Endothelial cell of umbilical vein (primary cell): Measurements from ENCODE around the gene PRSS36. TPM values are rescaled to one million over a fixed set of nuclear protein-coding genes. Genes with fewer than 3 reads are reported as not detected.

Experiments
- BruUV-seq: library from RNA; stranded (reverse); fragments of 400-500 nt; replicated peaks from 2 replicates; lab custom pipeline; 2021; lab: Mats Ljungman, UMichigan
- CTCF ChIA-PET: fragments of 300-600, 350-600 bp; sonication (Branson Sonifier 250); formaldehyde crosslinking; loops from one replicate; lab custom pipeline; 2021; ENCODE audit warnings: antibody characterized with exemption, inconsistent platforms; lab: Charles Lee
- POLR2A ChIA-PET: fragments of 300-600, 350-600 bp; sonication (Branson Sonifier 250); formaldehyde crosslinking; loops from one replicate; lab custom pipeline; 2021; ENCODE audit warnings: antibody characterized with exemption, inconsistent platforms; lab: Charles Lee
- DNase-seq: peaks from one replicate; pipeline ENCODE4 v3.0.0-alpha.2; 2011; ENCODE audit warnings: low read depth, low spot score
- FAIRE-seq: peaks from 2 replicates; lab custom pipeline; 2011; peaks lifted over from hg19 to GRCh38; lab: Jason Lieb, UNC
- H2AFZ ChIP-seq: 2 replicates; pipeline ENCODE4 v1.6.0; 2012; ENCODE audit warnings: low read depth, low read length, control low read depth, inconsistent platforms
- H3K27ac ChIP-seq: 2 replicates; pipeline ENCODE4 v1.5.1; 2011; ENCODE audit warnings: low read depth, mild to moderate bottlenecking, control low read depth, low read length, moderate library complexity; ENCODE audit not compliant: insufficient read depth
- H3K27me3 ChIP-seq, 2 experiments: 2 replicates each; pipeline versions ENCODE4 v1.6.0 to v1.6.1; 2011; ENCODE audit warnings: low read length in 2 of 2, mixed read lengths in 1 of 2; ENCODE audit not compliant: control insufficient read depth in 2 of 2, insufficient read depth in 2 of 2
- H3K36me3 ChIP-seq, 2 experiments: 2 replicates in 1 of 2; 3 replicates in 1 of 2; pipeline ENCODE4 v1.5.1; 2011; ENCODE audit warnings: low read length in 2 of 2, mild to moderate bottlenecking in 1 of 2, moderate library complexity in 1 of 2; ENCODE audit not compliant: control insufficient read depth in 2 of 2, insufficient read depth in 2 of 2; ENCODE audit errors: extremely low read depth in 1 of 2
- H3K4me1 ChIP-seq: 3 replicates; pipeline ENCODE4 v1.5.1; 2011; ENCODE audit warnings: mild to moderate bottlenecking, low read length; ENCODE audit not compliant: control insufficient read depth, insufficient read depth; ENCODE audit errors: extremely low read depth
- H3K4me2 ChIP-seq: 2 replicates; pipeline ENCODE4 v1.6.1; 2011; ENCODE audit warnings: low read length, control low read depth, mixed read lengths; ENCODE audit not compliant: insufficient read depth
- H3K4me3 ChIP-seq, 3 experiments: fragments of 200-600 bp in 1 of 3; sonication (generic), shearing (Covaris generic) in 1 of 3; replicated peaks in 1 of 3; 2 replicates each; pipeline ENCODE4 v1.5.1; 2011 to 2016; ENCODE audit warnings: control low read depth in 3 of 3, low read length in 3 of 3, mild to moderate bottlenecking in 2 of 3, inconsistent platforms in 1 of 3, low read depth in 1 of 3, moderate library complexity in 1 of 3; ENCODE audit not compliant: insufficient read depth in 1 of 3
- H3K79me2 ChIP-seq: 2 replicates; pipeline ENCODE4 v1.6.0; 2012; ENCODE audit warnings: low read length, inconsistent platforms; ENCODE audit not compliant: control insufficient read depth, insufficient read depth
- H3K9ac ChIP-seq: replicated peaks from 2 replicates; pipeline ENCODE3; 2011; ENCODE audit warnings: low read length, control low read depth; ENCODE audit not compliant: insufficient read depth; ENCODE audit errors: extremely low read depth
- H3K9me1 ChIP-seq: replicated peaks from 3 replicates; pipeline ENCODE4 v1.6.0; 2011; ENCODE audit warnings: mild to moderate bottlenecking, low read length; ENCODE audit not compliant: control insufficient read depth, insufficient read depth; ENCODE audit errors: extremely low read depth
- H3K9me3 ChIP-seq: replicated peaks from 2 replicates; pipeline ENCODE4 v1.5.1; 2012; ENCODE audit warnings: low read length, inconsistent platforms; ENCODE audit not compliant: control insufficient read depth, insufficient read depth
- H4K20me1 ChIP-seq: replicated peaks from 2 replicates; pipeline ENCODE3; 2011; ENCODE audit warnings: mild to moderate bottlenecking, low read length; ENCODE audit not compliant: control insufficient read depth, insufficient read depth; ENCODE audit errors: extremely low read depth
- GATA2 ChIP-seq: IDR thresholded peaks from 2 replicates; pipeline ENCODE4 v1.7.0; 2011; ENCODE audit warnings: low read depth, mild to moderate bottlenecking, moderate library complexity, mixed read lengths, low read length; ENCODE audit not compliant: insufficient read length, insufficient read depth
- MYC ChIP-seq: IDR thresholded peaks from one replicate; pipeline ENCODE4 v1.6.1; 2011; ENCODE audit warnings: mild to moderate bottlenecking, low read depth, low read length
- POLR2A ChIP-seq: IDR thresholded peaks from 2 replicates; pipeline ENCODE4 v1.6.1; 2012; ENCODE audit warnings: low read depth, mild to moderate bottlenecking, control low read depth, low read length
- POLR2AphosphoS5 ChIP-seq: IDR thresholded peaks from 2 replicates; pipeline ENCODE4 v1.6.1; 2012; ENCODE audit warnings: low read depth, mild to moderate bottlenecking, control low read depth, low read length, moderate library complexity; ENCODE audit not compliant: insufficient read depth
- dilution Hi-C: fragments of 300-500 bp; cut with MboI; formaldehyde crosslinking; loops from one replicate; pipeline ENCODE4 v1.15.0; 2019; ENCODE audit warnings: low sequenced_read_pairs; ENCODE audit not compliant: extremely low pct_ligation_motif_present
- intact Hi-C: fragments of 100-400 bp; cut with micrococcal nuclease; formaldehyde crosslinking; loops from one replicate; pipeline ENCODE4 v1.10.0; 2022
- polyA plus RNA-seq, 4 experiments: library from polyadenylated mRNA; depleted of rRNA in 3 of 4; stranded (reverse) in 3 of 4; unstranded in 1 of 4; fragments of >200 nt; gene quantifications; 2 replicates each; pipeline versions ENCODE4 v1.2.1 to v1.2.3, GENCODE V29; 2011 to 2012; ENCODE audit warnings: missing spikeins in 1 of 4
- total RNA-seq: library from RNA; stranded (reverse); gene quantifications from 2 replicates; pipeline ENCODE4 v1.2.3, GENCODE V29; 2021

PRSS36 gene
- total and polyA plus RNA-seq, 2 donors (not counting 3 experiments of a cell fraction or from before 2014, with no cell fraction given): 0.57 TPM; not detected in 1

GRCh38 chr16:31199430-31200041, 49.7 kb upstream of the PRSS36 start:
- H3K27ac ChIP-seq: no peak overlapping the region
- no peak overlapping the region for H3K4me2 ChIP-seq
- H3K79me2 ChIP-seq: no peaks in the 10 kb centered on the region
- H3K9me1 ChIP-seq: no peaks in the 10 kb centered on the region
- no peaks in the 10 kb centered on the region for H3K27me3 ChIP-seq
- no TSS peak for BruUV-seq
- no peak for FAIRE-seq
- intact Hi-C loops (loop anchor here (2.0 to 5.0 kb wide), 2 partner anchors 243 to 258 kb away; partner anchors contain the start of genes ARMC5 and ZNF843), dilution Hi-C loops (no loop called here)
- no peak overlapping the region for H3K9ac ChIP-seq
- ChIA-PET CTCF (interaction anchor here (1.5 kb wide), 1 partner anchor 183 kb away, joined by 5 read pairs; no protein-coding TSS in a partner anchor), POLR2A (interaction anchor here (1.7 kb wide), 1 partner anchor 19 kb away, joined by 4 read pairs; no protein-coding TSS in a partner anchor)
- H3K36me3 ChIP-seq: peaks cover 8 to 14% of the 10 kb centered on the region in 2 experiments
- peaks cover 4% of the 10 kb centered on the region for H3K4me1 ChIP-seq
- TF ChIP-seq GATA2 (no peak), POLR2AphosphoS5 (peak; percentile 17)
- no peaks in the 10 kb centered on the region for H3K9me3 ChIP-seq
- peaks cover 3% of the 10 kb centered on the region for H4K20me1 ChIP-seq
- DNase-seq: no peak
- H3K4me3 ChIP-seq: no peak overlapping the region
- H2AFZ ChIP-seq: no peak overlapping the region

GRCh38 chr16:31198207-31198882, 48.5 kb upstream of the PRSS36 start:
- Histone ChIP-seq H2AFZ (no peak overlapping the region), H4K20me1 (peaks cover 3% of the 10 kb centered on the region), H3K9me1 (no peaks in the 10 kb centered on the region), H3K4me3 (no peak overlapping the region), H3K36me3 (peaks cover 13 to 24% of the 10 kb centered on the region in 2 experiments), H3K27ac (no peak overlapping the region), H3K4me1 (peaks cover 4% of the 10 kb centered on the region), H3K4me2 (no peak overlapping the region), H3K27me3 (no peaks in the 10 kb centered on the region), H3K9ac (no peak overlapping the region), H3K9me3 (no peaks in the 10 kb centered on the region), H3K79me2 (no peaks in the 10 kb centered on the region)
- dilution Hi-C loops (no loop called here), intact Hi-C loops (no loop called here)
- FAIRE-seq (no peak), DNase-seq (no peak)
- CTCF ChIA-PET: interaction anchor here (0.5 to 1.6 kb wide), 6 partner anchors 9 to 262 kb away, joined by 3 to 6 read pairs (median 4); partner anchors contain the start of gene ZNF843
- BruUV-seq: no TSS peak
- TF ChIP-seq MYC (no peak), POLR2A (peak; percentile 23)
- POLR2A ChIA-PET: interaction anchor here (1.7 kb wide), 1 partner anchor 18 kb away, joined by 4 read pairs; no protein-coding TSS in a partner anchor
